Activated CD4-positive, alpha-beta T cell treated with anti-CD3 and anti-CD28 coated beads, Interleukin-2, amount 50 U/mL, for 48 hours (primary cell): ENCODE results near the gene DPP7.

Experiments
- DNase-seq, 2 experiments: peaks; one replicate each; pipeline ENCODE4 v3.0.0-alpha.2; 2020

The DPP7 gene

DNA sequence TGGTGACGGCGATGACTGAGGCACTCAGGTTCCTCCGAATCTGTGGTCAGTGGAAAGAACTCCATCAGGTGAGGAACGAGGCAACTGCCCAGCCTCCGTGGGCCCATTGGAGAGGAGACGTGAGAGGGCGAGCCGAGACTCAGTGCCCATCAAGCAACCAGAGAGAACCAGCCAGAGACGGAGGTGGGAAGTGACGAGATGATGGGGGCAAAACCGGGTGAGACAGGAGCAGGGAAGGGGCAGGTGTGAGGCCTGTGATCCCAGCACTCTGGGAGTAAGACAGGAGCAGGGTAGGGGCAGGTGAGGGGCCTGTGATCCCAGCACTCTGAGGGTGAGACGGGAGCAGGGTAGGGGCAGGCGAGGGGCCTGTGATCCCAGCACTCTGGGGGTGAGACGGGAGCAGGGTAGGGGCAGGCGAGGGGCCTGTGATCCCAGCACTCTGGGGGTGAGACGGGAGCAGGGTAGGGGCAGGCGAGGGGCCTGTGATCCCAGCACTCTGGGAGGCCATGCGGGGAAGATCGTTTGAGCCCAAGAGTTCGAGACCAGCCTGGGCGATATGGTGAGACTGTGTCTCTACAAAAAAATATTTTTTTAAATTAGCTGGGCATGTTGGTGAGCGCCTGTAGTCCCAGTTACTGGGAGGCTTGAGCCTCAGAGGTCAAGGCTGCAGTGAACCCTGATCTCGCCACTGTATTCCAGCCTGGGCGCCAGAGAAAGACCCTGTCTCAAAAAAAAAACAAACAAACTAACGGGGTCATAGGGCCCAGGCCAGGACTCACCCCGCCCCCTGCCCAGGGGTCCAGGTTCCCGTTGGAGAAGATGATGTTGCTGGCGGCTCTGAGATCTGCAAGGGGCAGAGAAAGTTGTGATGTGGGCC is 3.4 kb downstream of the DPP7 start:
- DNase-seq, result no peak

- no peak for DNase-seq
Observed at GRCh38 chr9:137110147-137110910, 4.2 kb downstream of the DPP7 start.

- DNase-seq, result no peak
Observed at GRCh38 chr9:137109250-137110146, 5.0 kb downstream of the DPP7 start.

DNA sequence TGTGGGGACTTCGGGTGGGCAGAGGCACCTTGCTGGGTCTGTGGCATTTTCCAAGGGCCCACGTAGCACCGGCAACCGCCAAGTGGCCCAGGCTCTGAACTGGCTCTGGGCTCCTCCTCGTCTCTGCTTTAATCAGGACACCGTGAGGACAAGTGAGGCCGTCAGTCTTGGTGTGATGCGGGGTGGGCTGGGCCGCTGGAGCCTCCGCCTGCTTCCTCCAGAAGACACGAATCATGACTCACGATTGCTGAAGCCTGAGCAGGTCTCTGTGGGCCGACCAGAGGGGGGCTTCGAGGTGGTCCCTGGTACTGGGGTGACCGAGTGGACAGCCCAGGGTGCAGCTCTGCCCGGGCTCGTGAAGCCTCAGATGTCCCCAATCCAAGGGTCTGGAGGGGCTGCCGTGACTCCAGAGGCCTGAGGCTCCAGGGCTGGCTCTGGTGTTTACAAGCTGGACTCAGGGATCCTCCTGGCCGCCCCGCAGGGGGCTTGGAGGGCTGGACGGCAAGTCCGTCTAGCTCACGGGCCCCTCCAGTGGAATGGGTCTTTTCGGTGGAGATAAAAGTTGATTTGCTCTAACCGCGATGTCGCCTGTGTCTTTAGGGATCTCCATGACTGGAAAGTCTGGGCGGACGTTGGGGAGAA is 5.8 kb downstream of the DPP7 start:
- no peak for DNase-seq

DNA sequence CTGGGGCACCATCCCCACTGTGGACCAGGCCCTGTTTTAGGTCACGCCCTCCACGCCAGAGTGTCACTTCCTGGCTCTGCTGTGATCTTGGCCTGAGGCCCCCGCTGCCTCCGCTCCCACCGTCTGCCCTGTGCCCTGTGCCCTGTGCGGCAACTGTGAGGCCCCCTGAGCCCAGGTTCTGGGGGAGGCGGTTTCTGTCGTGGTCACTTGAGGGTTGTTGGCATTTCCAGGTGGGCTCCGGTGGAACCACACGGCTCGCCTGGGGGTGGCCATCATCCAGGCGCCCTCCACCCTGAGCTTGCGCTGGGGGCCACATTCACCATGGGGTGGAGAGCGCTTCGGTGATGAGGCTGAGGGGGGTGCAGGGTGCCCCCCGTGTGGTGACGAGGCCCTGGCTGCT is 6.6 kb downstream of the DPP7 start:
- no peak for DNase-seq

GRCh38 chr9:137107312-137107921 is 7.1 kb downstream of the DPP7 start:
- no peak for DNase-seq

DNA sequence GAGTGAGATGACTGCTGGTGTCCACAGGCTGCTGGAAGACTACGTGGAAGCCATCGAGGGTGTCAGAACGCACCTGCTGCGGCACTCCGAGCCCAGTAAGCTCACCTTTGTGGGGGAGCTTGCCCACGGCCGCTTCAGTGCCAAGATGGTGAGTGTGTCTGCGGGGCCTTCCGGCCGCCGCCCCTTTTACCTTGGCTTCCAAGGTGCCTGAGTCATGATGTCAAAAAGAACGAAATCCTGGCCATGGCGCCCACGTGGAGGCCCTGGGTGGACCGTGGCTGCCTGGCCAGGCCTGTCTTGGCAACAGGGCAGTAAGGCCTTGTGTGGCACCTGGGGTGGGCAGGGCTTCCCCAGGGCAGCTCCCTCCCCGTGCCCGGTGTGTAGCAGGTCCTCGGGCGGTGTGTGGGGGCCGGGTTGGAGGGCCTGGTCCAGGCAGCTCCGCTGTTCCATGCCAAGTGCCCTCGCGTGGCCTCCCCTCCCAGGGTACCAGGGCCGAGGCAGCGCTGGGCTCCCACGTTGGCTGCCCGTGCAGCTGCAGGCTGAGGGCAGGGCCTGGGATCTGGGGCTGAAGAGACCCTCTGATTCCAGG is 7.8 kb downstream of the DPP7 start:
- no peak for DNase-seq

- no peak for DNase-seq
Observed at GRCh38 chr9:137105814-137106661, 8.5 kb downstream of the DPP7 start.

DNA sequence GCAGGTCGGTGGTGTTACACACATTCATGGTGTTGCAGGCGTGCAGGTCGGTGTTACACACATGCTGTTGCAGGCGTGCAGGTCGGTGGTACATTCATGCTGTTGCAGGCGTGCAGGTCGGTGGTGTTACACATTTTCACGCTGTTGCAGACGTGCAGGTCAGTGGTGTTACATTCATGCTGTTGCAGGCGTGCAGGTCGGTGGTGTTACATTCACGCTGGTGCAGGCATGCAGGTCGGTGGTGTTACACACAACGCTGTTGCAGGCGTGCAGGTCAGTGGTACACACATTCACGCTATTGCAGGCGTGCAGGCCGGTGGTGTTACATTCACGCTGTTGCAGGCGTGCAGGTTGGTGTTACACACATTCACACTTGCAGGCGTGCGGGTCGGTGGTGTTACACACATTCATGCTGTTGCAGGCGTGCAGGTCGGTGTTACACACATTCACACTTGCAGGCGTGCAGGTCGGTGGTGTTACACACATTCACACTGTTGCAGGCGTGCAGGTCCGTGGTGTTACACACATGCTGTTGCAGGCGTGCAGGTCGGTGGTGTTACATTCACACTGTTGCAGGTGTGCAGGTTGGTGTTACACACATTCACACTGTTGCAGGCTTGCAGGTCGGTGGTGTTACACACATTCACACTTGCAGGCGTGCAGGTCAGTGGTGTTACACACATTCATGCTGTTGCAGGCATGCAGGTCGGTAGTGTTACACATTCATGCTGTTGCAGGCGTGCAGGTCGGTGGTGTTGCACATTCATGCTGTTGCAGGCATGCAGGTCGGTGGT is 11.1 kb downstream of the DPP7 start:
- DNase-seq, result no peak

- DNase-seq, result no peak
Observed at GRCh38 chr9:137099231-137099630, 15.3 kb downstream of the DPP7 start.

- no peak for DNase-seq
Observed at GRCh38 chr9:137097761-137098462, 16.6 kb downstream of the DPP7 start.

DNA sequence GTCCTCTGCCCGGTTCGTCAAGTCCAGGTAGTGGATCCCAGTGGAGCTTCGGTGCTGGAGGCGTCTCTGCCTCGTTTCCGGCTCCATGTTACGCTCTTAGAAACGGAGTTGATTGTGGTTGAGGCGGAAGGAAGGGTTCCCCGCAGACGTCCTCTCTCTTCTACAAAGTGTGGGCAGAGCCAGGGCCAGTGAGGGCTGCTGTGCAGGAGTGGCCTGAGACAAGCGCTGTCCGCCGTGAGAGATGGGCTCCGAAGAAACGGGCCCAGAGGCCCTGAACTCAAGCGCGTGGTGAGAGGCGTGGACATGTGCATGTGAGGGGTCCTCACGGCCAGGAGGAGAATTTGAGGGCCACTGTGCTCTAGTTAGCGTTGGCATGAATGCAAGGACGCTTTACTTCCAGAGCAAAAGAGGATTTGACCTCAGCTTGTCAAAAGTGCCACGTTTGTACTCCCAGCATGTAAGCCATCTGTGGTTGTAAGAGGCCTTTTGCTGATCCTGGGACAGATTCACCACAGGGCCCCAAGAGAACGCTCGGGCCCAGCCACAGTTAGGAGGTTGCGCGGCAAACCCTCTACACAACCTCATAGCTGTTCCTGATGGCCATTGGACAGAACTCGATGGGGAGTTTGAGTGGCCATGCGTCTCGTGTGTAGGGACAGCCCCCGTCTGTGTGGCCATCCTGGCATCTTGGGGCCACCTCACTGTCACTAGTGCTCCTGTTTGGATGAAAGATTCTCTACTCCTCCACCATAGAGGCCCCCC is 17.6 kb downstream of the DPP7 start:
- no peak for DNase-seq

DNA sequence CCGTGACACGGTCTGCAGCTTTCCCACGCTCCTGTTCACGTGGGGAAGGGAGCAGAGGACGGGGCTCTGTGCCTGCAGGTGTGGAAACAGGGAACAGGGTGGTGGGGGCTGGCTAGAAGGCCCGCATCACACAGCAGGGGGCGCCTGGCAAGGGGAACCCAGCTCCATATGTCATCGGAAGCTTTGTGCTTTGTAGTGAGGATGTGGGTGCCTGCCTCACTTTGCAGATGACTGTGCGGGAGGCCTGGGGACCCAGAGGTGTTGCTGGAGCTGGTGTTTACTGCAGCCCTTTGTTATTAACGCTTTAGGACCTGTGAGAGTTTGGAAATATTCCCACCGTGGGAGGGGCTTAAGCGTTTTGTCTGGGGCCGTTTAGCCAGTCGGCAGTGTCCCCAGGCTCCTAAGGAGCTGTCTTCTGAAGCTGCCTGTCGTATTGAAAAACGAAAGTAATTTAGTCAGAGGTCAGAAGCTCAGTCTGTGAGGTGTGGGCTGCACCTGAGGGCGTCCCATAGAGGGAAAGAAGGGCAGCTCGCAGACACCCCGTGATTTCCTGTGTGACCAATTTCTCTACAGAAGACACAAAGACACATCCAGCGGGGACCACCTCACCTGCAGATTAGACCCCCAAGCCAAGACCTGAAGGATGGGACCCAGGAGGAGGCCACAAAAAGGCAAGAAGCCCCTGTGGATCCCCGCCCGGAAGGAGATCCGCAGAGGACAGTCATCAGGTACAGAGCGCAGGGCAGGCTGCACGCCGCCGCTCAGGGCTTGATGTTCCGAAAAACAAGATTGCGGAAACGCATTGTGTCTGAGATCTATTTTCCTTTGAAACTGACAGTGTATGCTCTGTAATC is 18.6 kb downstream of the DPP7 start:
- DNase-seq, result peak; percentile 86 to 89

DNA sequence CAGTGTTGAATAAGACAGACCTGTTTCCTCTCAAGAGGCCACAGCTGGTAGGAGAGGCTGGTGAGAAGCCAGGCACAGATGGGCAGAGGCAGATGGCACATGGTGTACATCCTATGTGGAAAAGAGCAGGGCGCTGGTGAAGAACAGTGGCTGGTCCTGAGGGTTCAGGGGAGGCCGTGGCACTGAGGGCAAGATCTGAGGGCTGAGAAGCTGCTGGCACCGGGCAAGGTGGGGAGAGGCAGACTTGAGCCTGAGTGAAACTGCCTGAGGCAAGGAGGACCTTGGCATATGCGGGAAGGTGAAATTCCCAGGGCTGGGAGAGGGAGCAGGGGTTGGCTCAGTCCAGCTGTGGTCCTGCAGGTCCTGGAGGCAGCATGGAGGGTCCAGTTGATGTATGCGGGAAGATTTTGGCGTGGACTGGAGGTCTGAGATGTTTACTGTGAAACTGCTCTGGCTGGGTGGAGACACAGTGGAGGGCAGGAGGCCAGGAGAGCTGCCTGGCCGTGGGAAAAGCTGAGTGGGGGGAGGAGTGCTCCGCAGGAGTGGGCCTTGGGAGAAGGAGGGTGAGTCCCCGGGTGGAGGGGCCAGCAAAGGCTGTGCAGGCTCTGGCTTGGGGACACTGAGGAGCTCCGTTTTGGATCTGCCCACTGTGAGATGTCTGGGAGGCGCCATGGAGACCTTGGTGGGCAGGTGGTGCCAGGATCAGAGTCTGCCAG is 25.1 kb downstream of the DPP7 start:
- no peak for DNase-seq

GRCh38 chr9:137088121-137088520 is 26.4 kb downstream of the DPP7 start:
- DNase-seq, result no peak

DNA sequence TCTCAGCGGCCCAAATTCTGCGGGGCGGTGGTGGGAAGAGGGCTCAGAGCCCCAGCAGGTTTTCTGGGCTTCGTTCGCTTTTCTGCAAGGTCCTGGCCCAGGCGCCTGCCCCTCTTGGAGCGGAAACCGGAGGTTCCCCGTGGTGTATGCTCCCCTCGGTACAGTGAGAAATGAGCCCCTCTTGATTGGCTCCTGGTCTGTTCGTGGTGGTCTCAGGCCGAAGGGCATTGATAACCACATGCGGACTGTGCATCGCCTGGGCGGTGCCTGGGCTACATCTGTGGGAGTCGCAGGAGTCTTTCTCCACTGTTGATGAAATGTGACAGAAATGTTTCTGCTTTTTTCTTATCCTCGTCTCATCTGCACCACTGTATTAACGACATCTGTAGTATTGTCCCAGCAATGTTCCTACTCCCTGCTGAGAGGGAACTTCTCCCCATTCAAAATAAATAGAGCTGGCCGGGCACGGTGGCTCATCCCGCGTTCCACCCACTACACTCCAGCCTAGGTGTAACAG is 27.1 kb downstream of the DPP7 start:
- no peak for DNase-seq
